Effector CD8-positive, alpha-beta T cell (primary cell): ENCODE data around the gene ZNF862.

Experiments used
- DNase-seq: peaks from one replicate; lab custom pipeline; 2025; lab: John Stamatoyannopoulos, UW

The ZNF862 gene

GRCh38 chr7:149845257-149845980, 7.2 kb downstream of the ZNF862 start:
- DNase-seq: no peak

- DNase-seq: no peak
Observed at GRCh38 chr7:149846021-149846420, 7.8 kb downstream of the ZNF862 start.

GRCh38 chr7:149846436-149847046, 8.4 kb downstream of the ZNF862 start:
- DNase-seq: no peak

GRCh38 chr7:149849174-149849573, 11.0 kb downstream of the ZNF862 start:
- no peak for DNase-seq

- no peak for DNase-seq
Observed at GRCh38 chr7:149850007-149850594, 11.9 kb downstream of the ZNF862 start.

- DNase-seq: no peak
Observed at GRCh38 chr7:149850716-149851115, 12.5 kb downstream of the ZNF862 start.

GRCh38 chr7:149851449-149851848, 13.3 kb downstream of the ZNF862 start:
- no peak for DNase-seq

- DNase-seq: no peak
Observed at GRCh38 chr7:149853157-149853556, 15.0 kb downstream of the ZNF862 start.

- DNase-seq: no peak
Observed at GRCh38 chr7:149854611-149855360, 16.6 kb downstream of the ZNF862 start.

GRCh38 chr7:149855361-149856305, 17.5 kb downstream of the ZNF862 start:
- DNase-seq: no peak

- DNase-seq: no peak
Observed at GRCh38 chr7:149856583-149856982, 18.4 kb downstream of the ZNF862 start.

GRCh38 chr7:149859369-149859768, 21.2 kb downstream of the ZNF862 start:
- no peak for DNase-seq

GRCh38 chr7:149859876-149860275, 21.7 kb downstream of the ZNF862 start:
- no peak for DNase-seq

- DNase-seq: no peak
Observed at GRCh38 chr7:149860821-149861727, 22.9 kb downstream of the ZNF862 start.

- DNase-seq: no peak
Observed at GRCh38 chr7:149861728-149862045, 23.5 kb downstream of the ZNF862 start.

GRCh38 chr7:149862156-149862555, 24.0 kb downstream of the ZNF862 start:
- no peak for DNase-seq

GRCh38 chr7:149863500-149863899, 25.3 kb downstream of the ZNF862 start:
- no peak for DNase-seq

- no peak for DNase-seq
Observed at GRCh38 chr7:149864023-149864422, 25.8 kb downstream of the ZNF862 start.

- DNase-seq: no peak
Observed at GRCh38 chr7:149864751-149865150, 26.6 kb downstream of the ZNF862 start.

- peak; percentile 30 for DNase-seq
Observed at GRCh38 chr7:149865437-149865836, 27.3 kb downstream of the ZNF862 start.
